Panc1 (cell line): ENCODE measurements around the gene IGFBP5. TPM values are rescaled to one million over a fixed set of nuclear protein-coding genes. Genes with fewer than 3 reads are reported as not detected.

Experiments used
- ATAC-seq: fragments of 200-7000 bp; cut with Tn5 transposase; 2 replicates; pipeline ENCODE4 v1.9.1; 2020; ENCODE audit warnings: mild to moderate bottlenecking, moderate library complexity
- BruUV-seq: library from RNA; stranded (reverse); fragments of 400-500 nt; replicated peaks from 2 replicates; lab custom pipeline; 2021; lab: Mats Ljungman, UMichigan
- CTCF ChIA-PET: fragments of 300-600 bp; sonication (Branson Sonifier 250); formaldehyde crosslinking; loops from one replicate; lab custom pipeline; 2022; ENCODE audit warnings: antibody characterized with exemption; lab: Charles Lee
- POLR2A ChIA-PET: fragments of 300-600 bp; sonication (Branson Sonifier 250); formaldehyde crosslinking; loops from one replicate; lab custom pipeline; 2022; ENCODE audit warnings: antibody characterized with exemption; lab: Charles Lee
- DNase-seq: peaks from one replicate; pipeline ENCODE4 v3.0.0-alpha.2; 2010; ENCODE audit warnings: low read depth, low spot score
- H3K27ac ChIP-seq: 2 replicates; pipeline ENCODE4 v1.5.1; 2011; ENCODE audit warnings: mild to moderate bottlenecking, low read length, inconsistent platforms
- H3K27me3 ChIP-seq: fragments of 200-500 bp; sonication (Bioruptor generic); 2 replicates; pipeline ENCODE4 v1.6.0; 2014; ENCODE audit warnings: low read length, inconsistent platforms; ENCODE audit not compliant: control insufficient read depth, insufficient read depth
- H3K36me3 ChIP-seq: fragments of 200-500 bp; sonication (Bioruptor generic); 2 replicates; pipeline ENCODE4 v1.5.1; 2014; ENCODE audit warnings: inconsistent platforms, mild to moderate bottlenecking, low read length, moderate library complexity; ENCODE audit not compliant: control insufficient read depth, insufficient read depth
- H3K4me1 ChIP-seq: 2 replicates; pipeline ENCODE4 v1.5.1; 2011; ENCODE audit warnings: inconsistent platforms, mild to moderate bottlenecking, low read length, moderate library complexity; ENCODE audit not compliant: control insufficient read depth, insufficient read depth
- H3K4me3 ChIP-seq, 2 experiments: 2 replicates each; pipeline ENCODE4 v1.5.1; 2011 to 2012; ENCODE audit warnings: low read depth in 2 of 2, low read length in 2 of 2, mild to moderate bottlenecking in 2 of 2, inconsistent platforms in 1 of 2, moderate library complexity in 1 of 2
- H3K9me3 ChIP-seq: fragments of 200-500 bp; sonication (Bioruptor generic); 2 replicates; pipeline ENCODE4 v1.5.1; 2014; ENCODE audit warnings: low read depth, mild to moderate bottlenecking, inconsistent platforms, low read length, moderate library complexity; ENCODE audit not compliant: control insufficient read depth, insufficient read depth
- POLR2AphosphoS5 ChIP-seq: IDR thresholded peaks from 2 replicates; pipeline ENCODE4 v1.6.1; 2012; ENCODE audit warnings: mild to moderate bottlenecking, low read depth, low read length, moderate library complexity
- SIN3A ChIP-seq: IDR thresholded peaks from 2 replicates; pipeline ENCODE4 v1.6.1; 2012; ENCODE audit warnings: low read depth, mild to moderate bottlenecking, low read length, moderate library complexity, borderline replicate concordance; ENCODE audit not compliant: insufficient read depth
- TCF7L2 ChIP-seq: IDR thresholded peaks from 2 replicates; pipeline ENCODE4 v1.6.1; 2011; ENCODE audit warnings: mild to moderate bottlenecking, low read depth, low read length, inconsistent platforms
- in situ Hi-C: cut with HindIII; loops from 2 replicates; pipeline ENCODE4 v1.10.0; 2016; ENCODE audit warnings: low sequenced_read_pairs, low pct_unique_long_range_greater_than_20kb
- intact Hi-C: fragments of 100-400 bp; cut with micrococcal nuclease; formaldehyde crosslinking; loops from one replicate; pipeline ENCODE4 v1.10.0; 2022; ENCODE audit not compliant: unreplicated experiment
- total RNA-seq: library from RNA; stranded (reverse); gene quantifications from one replicate; pipeline ENCODE4 v1.2.1, GENCODE V29; 2021; ENCODE audit not compliant: unreplicated experiment
- TF ChIP-seq, protein P1 (sequence below): fragments of 450-650 bp; IDR thresholded peaks from 2 replicates; pipeline ENCODE4 v1.5.1; 2017; ENCODE audit warnings: mild to moderate bottlenecking
- TF ChIP-seq, protein P2 (sequence below), 2 experiments: IDR thresholded peaks; 2 replicates each; pipeline ENCODE4 v1.6.1; 2011 to 2012; ENCODE audit warnings: low read depth in 2 of 2, control low read depth in 1 of 2, low read length in 1 of 2, mild to moderate bottlenecking in 1 of 2, moderate library complexity in 1 of 2; ENCODE audit not compliant: insufficient read depth in 1 of 2

Gene IGFBP5
- total RNA-seq, 1 experiment from 2014 or later, result 1.9 TPM

GRCh38 chr2:216732334-216732733 is 37.0 kb upstream of the IGFBP5 start:
- in situ Hi-C loops, result no loop called here

GRCh38 chr2:216731465-216731864 is 36.1 kb upstream of the IGFBP5 start:
- ATAC-seq (no peak), DNase-seq (no peak)
- ChIA-PET CTCF (no interaction called here), POLR2A (no interaction called here)
- no peaks in the 10 kb centered on the region for H3K9me3 ChIP-seq
- H3K27me3 ChIP-seq, result no peaks in the 10 kb centered on the region; the same call in 1 of the 2 replicates
- TF ChIP-seq TCF7L2 (no peak), SIN3A (no peak), POLR2AphosphoS5 (no peak)
- TF ChIP-seq, protein P1, sequence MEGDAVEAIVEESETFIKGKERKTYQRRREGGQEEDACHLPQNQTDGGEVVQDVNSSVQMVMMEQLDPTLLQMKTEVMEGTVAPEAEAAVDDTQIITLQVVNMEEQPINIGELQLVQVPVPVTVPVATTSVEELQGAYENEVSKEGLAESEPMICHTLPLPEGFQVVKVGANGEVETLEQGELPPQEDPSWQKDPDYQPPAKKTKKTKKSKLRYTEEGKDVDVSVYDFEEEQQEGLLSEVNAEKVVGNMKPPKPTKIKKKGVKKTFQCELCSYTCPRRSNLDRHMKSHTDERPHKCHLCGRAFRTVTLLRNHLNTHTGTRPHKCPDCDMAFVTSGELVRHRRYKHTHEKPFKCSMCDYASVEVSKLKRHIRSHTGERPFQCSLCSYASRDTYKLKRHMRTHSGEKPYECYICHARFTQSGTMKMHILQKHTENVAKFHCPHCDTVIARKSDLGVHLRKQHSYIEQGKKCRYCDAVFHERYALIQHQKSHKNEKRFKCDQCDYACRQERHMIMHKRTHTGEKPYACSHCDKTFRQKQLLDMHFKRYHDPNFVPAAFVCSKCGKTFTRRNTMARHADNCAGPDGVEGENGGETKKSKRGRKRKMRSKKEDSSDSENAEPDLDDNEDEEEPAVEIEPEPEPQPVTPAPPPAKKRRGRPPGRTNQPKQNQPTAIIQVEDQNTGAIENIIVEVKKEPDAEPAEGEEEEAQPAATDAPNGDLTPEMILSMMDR, result no peak
- TF ChIP-seq, protein P2, sequence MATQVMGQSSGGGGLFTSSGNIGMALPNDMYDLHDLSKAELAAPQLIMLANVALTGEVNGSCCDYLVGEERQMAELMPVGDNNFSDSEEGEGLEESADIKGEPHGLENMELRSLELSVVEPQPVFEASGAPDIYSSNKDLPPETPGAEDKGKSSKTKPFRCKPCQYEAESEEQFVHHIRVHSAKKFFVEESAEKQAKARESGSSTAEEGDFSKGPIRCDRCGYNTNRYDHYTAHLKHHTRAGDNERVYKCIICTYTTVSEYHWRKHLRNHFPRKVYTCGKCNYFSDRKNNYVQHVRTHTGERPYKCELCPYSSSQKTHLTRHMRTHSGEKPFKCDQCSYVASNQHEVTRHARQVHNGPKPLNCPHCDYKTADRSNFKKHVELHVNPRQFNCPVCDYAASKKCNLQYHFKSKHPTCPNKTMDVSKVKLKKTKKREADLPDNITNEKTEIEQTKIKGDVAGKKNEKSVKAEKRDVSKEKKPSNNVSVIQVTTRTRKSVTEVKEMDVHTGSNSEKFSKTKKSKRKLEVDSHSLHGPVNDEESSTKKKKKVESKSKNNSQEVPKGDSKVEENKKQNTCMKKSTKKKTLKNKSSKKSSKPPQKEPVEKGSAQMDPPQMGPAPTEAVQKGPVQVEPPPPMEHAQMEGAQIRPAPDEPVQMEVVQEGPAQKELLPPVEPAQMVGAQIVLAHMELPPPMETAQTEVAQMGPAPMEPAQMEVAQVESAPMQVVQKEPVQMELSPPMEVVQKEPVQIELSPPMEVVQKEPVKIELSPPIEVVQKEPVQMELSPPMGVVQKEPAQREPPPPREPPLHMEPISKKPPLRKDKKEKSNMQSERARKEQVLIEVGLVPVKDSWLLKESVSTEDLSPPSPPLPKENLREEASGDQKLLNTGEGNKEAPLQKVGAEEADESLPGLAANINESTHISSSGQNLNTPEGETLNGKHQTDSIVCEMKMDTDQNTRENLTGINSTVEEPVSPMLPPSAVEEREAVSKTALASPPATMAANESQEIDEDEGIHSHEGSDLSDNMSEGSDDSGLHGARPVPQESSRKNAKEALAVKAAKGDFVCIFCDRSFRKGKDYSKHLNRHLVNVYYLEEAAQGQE (IDR thresholded peaks at IDR 0.05; ENCODE audit: insufficient read depth in 1 of 2, low read depth in 2 of 2, low read length in 1 of 2), result no peak
- intact Hi-C loops, result no loop called here
- no peaks in the 10 kb centered on the region for H3K4me1 ChIP-seq
- in situ Hi-C loops, result no loop called here
- no peaks in the 10 kb centered on the region for H3K36me3 ChIP-seq
- no peak overlapping the region for H3K27ac ChIP-seq
- no peak overlapping the region for H3K4me3 ChIP-seq
- no TSS peak for BruUV-seq

More at GRCh38 chr2:216732334-216732733, 37.0 kb upstream of the IGFBP5 start:
- Histone ChIP-seq H3K4me3 (no peak overlapping the region), H3K36me3 (no peaks in the 10 kb centered on the region), H3K27ac (no peak overlapping the region), H3K27me3 (no peaks in the 10 kb centered on the region), H3K4me1 (no peaks in the 10 kb centered on the region), H3K9me3 (no peaks in the 10 kb centered on the region)
- ChIA-PET POLR2A (no interaction called here), CTCF (no interaction called here)
- no peak for DNase-seq
- no TSS peak for BruUV-seq
- TF ChIP-seq TCF7L2 (no peak), POLR2AphosphoS5 (no peak), SIN3A (no peak)
- TF ChIP-seq, protein P1, result no peak
- TF ChIP-seq, protein P2 (IDR thresholded peaks at IDR 0.05; ENCODE audit: insufficient read depth in 1 of 2, low read depth in 2 of 2, low read length in 1 of 2), result no peak
- intact Hi-C loops, result no loop called here
- no peak for ATAC-seq
